ENCODE results near the gene PHF21A.

- TF ChIP-seq CTCF (conservative IDR thresholded peaks at IDR 0.05 in 1 of 2, IDR thresholded peaks at IDR 0.05 in 1 of 2; ENCODE audit: extremely low read depth in 1 of 2, insufficient read depth in 1 of 2, low read depth in 1 of 2, low read length in 2 of 2) (no peak), EZH2 (IDR thresholded peaks at IDR 0.05; ENCODE audit: borderline replicate concordance, low read length) (no peak)
Measured at GRCh38 chr11:45988921-45989320, 132.3 kb downstream of the PHF21A start.

Measured in mammary epithelial cell (primary cell).